ENCODE results near the gene SERTM1. TPM values are rescaled to one million over a fixed set of nuclear protein-coding genes. Genes with fewer than 3 reads are reported as not detected.

SERTM1 gene
- total and polyA plus RNA-seq, 2 of the 4 experiments (the other 2 are of a cell fraction), result not detected

GRCh38 chr13:36709136-36709890 is 35.5 kb downstream of the SERTM1 start:
- Histone ChIP-seq H3K36me3 (ENCODE audit: control insufficient read depth, insufficient read depth, low read length) (no peaks in the 10 kb centered on the region), H3K27ac (ENCODE audit: insufficient read depth, low read length) (no peak overlapping the region), H3K27me3 (ENCODE audit: control insufficient read depth, insufficient read depth, low read length) (no peaks in the 10 kb centered on the region; the same call in 1 of the 2 replicates), H2AFZ (replicated peaks; ENCODE audit: low read length, poor library complexity) (no peak overlapping the region), H3K9me1 (ENCODE audit: insufficient read depth, low read length) (no peaks in the 10 kb centered on the region; the same call in 1 of the 2 replicates), H2AK5ac (ENCODE audit: low read depth, low read length) (no peak overlapping the region), H3K14ac (replicated peaks; ENCODE audit: low read depth, low read length) (no peak overlapping the region), H2BK5ac (ENCODE audit: low read depth, low read length, poor library complexity, severe bottlenecking) (no peak overlapping the region), H3K79me1 (ENCODE audit: low read depth in 1 of 2, low read length in 2 of 2) (no peaks in the 10 kb centered on the region), H3K23ac (ENCODE audit: low read depth, low read length) (no peak overlapping the region), H3K9ac (ENCODE audit: low read depth, low read length) (no peak overlapping the region), H2AK9ac (replicated peaks; ENCODE audit: low read depth, low read length, poor library complexity) (no peak overlapping the region), H3K4me1 (ENCODE audit: control insufficient read depth, insufficient read depth, low read length) (no peaks in the 10 kb centered on the region; the same call in 1 of the 2 replicates), H3K18ac (ENCODE audit: low read depth, low read length) (no peak overlapping the region), H4K20me1 (ENCODE audit: insufficient read depth, low read length) (no peaks in the 10 kb centered on the region), H3K4ac (ENCODE audit: low read depth, low read length) (no peak overlapping the region), H3K56ac (ENCODE audit: extremely low read depth, insufficient read depth, low read length) (no peak overlapping the region), H2BK20ac (ENCODE audit: low read depth, low read length) (no peak overlapping the region), H2BK120ac (ENCODE audit: low read depth, low read length) (no peak overlapping the region), H2BK15ac (ENCODE audit: low read depth, low read length) (no peak overlapping the region), H4K91ac (ENCODE audit: insufficient read depth, low read depth, low read length) (no peak overlapping the region), H3K9me3 (ENCODE audit: control insufficient read depth, insufficient read depth, low read length) (no peaks in the 10 kb centered on the region), H4K5ac (ENCODE audit: low read depth, low read length) (no peak overlapping the region), H4K8ac (ENCODE audit: low read depth in 2 of 2, low read length in 2 of 2) (no peak overlapping the region), H3K4me2 (ENCODE audit: low read depth, low read length) (no peak overlapping the region), H3K4me3 (ENCODE audit: insufficient read depth, low read depth, low read length) (no peak overlapping the region)
- in situ Hi-C loops (cut with MboI; ENCODE audit: low sequenced_read_pairs), result no loop called here
- intact Hi-C loops (cut with micrococcal nuclease), result no loop called here
- POLR2A ChIA-PET (ENCODE audit: unreplicated experiment), result no interaction called here
- DNase-seq (no peak), ATAC-seq (ENCODE audit: low read depth) (no peak)
- TF ChIP-seq RAD21 (IDR thresholded peaks at IDR 0.05; ENCODE audit: low read length), result no peak
- TF ChIP-seq MXI1 (IDR thresholded peaks at IDR 0.05; ENCODE audit: borderline replicate concordance, low read depth, low read length), result no peak
- TF ChIP-seq CHD1 (IDR thresholded peaks at IDR 0.05; ENCODE audit: low read depth, low read length), result no peak
- TF ChIP-seq, protein P1, sequence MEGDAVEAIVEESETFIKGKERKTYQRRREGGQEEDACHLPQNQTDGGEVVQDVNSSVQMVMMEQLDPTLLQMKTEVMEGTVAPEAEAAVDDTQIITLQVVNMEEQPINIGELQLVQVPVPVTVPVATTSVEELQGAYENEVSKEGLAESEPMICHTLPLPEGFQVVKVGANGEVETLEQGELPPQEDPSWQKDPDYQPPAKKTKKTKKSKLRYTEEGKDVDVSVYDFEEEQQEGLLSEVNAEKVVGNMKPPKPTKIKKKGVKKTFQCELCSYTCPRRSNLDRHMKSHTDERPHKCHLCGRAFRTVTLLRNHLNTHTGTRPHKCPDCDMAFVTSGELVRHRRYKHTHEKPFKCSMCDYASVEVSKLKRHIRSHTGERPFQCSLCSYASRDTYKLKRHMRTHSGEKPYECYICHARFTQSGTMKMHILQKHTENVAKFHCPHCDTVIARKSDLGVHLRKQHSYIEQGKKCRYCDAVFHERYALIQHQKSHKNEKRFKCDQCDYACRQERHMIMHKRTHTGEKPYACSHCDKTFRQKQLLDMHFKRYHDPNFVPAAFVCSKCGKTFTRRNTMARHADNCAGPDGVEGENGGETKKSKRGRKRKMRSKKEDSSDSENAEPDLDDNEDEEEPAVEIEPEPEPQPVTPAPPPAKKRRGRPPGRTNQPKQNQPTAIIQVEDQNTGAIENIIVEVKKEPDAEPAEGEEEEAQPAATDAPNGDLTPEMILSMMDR (conservative IDR thresholded peaks at IDR 0.05; ENCODE audit: low read depth, low read length), result no peak
- no peak for TF ChIP-seq RCOR1 (IDR thresholded peaks at IDR 0.05; ENCODE audit: insufficient replicate concordance, low read length)
- no peak for TF ChIP-seq SMC3 (IDR thresholded peaks at IDR 0.05; ENCODE audit: low read depth, low read length)
- TF ChIP-seq MAFK (IDR thresholded peaks at IDR 0.05; ENCODE audit: low read depth, low read length), result no peak
- WGBS, 2 experiments (ENCODE audit: extremely low coverage in 2 of 2, insufficient read length in 1 of 2), result no CpG with 5 or more reads among the region's 1 CpG
- no TSS peak for BruUV-seq (replicated peaks)
- CTCF ChIA-PET, result interaction anchor here (0.9 kb wide), 1 partner anchor 27 kb away, joined by 3 read pairs; no protein-coding TSS in a partner anchor
- dilution Hi-C loops (cut with HindIII; ENCODE audit: low sequenced_read_pairs, unreplicated experiment), result no loop called here

Measured in IMR-90 (cell line).